Measurements from ENCODE around the gene NLRP4. TPM values are rescaled to one million over a fixed set of nuclear protein-coding genes. Genes with fewer than 3 reads are reported as not detected.

Gene NLRP4
- total and polyA plus RNA-seq, 2 of the 8 experiments (the other 6 are each of a cell fraction or from before 2014, with no cell fraction given) = not detected

DNA sequence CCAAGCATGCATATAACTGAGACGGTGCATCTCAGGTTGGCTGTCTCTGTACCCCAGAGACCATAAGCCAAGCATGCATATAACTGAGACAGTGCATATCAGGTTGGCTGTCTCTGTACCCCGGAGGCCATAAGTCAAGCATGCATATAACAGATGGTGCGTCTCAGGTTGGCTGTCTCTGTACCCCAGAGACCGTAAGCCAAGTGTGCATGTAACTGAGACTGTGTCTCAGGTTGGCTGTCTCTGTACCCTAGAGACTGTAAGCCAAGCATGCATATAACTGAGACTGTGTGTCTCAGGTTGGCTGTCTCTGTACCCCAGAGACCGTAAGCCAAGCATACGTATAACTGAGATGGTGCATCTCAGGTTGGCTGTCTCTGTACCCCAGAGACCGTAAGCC lies 30.8 kb downstream of the NLRP4 start (continued):
- TF ChIP-seq SIN3A (conservative IDR thresholded peaks at IDR 0.05 in 1 of 2, IDR thresholded peaks at IDR 0.05 in 1 of 2; ENCODE audit: low read depth in 1 of 2, low read length in 2 of 2) = no peak

Data from H1 (cell line).